Uterus (tissue), 4 donors: ENCODE measurements around the gene CLEC4A. TPM values are rescaled to one million over a fixed set of nuclear protein-coding genes. Genes with fewer than 3 reads are reported as not detected.

Experiments
- DNase-seq, 2 donors: peaks; one replicate each; pipeline ENCODE4 v3.0.0-alpha.2; 2019 to 2020
- H3K27ac ChIP-seq, 2 donors: fragments of 200-600 bp; sonication (generic); 1 replicate in 1 of 2; 2 replicates in 1 of 2; pipeline ENCODE4 v1.5.1; 2016 to 2018
- H3K27me3 ChIP-seq, 2 donors: fragments of 200-600 bp; sonication (generic); one replicate each; pipeline ENCODE4 v1.5.1; 2018 to 2019; ENCODE audit warnings: control low read depth in 1 of 2
- H3K36me3 ChIP-seq, 2 donors: fragments of 200-600 bp; sonication (generic); one replicate each; pipeline ENCODE4 v1.5.1; 2019; ENCODE audit warnings: control low read depth in 1 of 2
- H3K4me1 ChIP-seq, 2 donors: fragments of 200-600 bp; sonication (generic); one replicate each; pipeline ENCODE4 v1.5.1; 2018 to 2019; ENCODE audit warnings: control low read depth in 1 of 2
- H3K4me3 ChIP-seq, 2 donors: fragments of 200-600 bp; sonication (generic); 1 replicate in 1 of 2; 2 replicates in 1 of 2; pipeline ENCODE4 v1.5.1; 2018 to 2019; ENCODE audit warnings: mild to moderate bottlenecking in 1 of 2
- H3K9me3 ChIP-seq, 2 donors: fragments of 200-600 bp; sonication (generic); one replicate each; pipeline ENCODE4 v1.5.1; 2019; ENCODE audit warnings: control low read depth in 1 of 2
- CTCF ChIP-seq, 4 experiments: fragments of 200-600 bp in 2 of 4; fragments of 450-650 bp in 2 of 4; sonication (generic) in 2 of 4; IDR thresholded peaks; one replicate each; pipeline ENCODE4 v1.5.1; 2016 to 2019; ENCODE audit warnings: antibody characterized with exemption in 4 of 4, mild to moderate bottlenecking in 2 of 4, moderate library complexity in 1 of 4
- POLR2A ChIP-seq, 2 donors: fragments of 450-650 bp; IDR thresholded peaks; one replicate each; pipeline ENCODE4 v1.6.1; 2016; ENCODE audit warnings: antibody characterized with exemption in 2 of 2, mild to moderate bottlenecking in 1 of 2, moderate library complexity in 1 of 2
- intact Hi-C: fragments of 100-400 bp; cut with DNase I; formaldehyde crosslinking; loops from one replicate; pipeline ENCODE4 v1.15.1; 2023; ENCODE audit warnings: low total_unique reads
- total RNA-seq, 4 donors: library from RNA; depleted of rRNA in 3 of 4; stranded (reverse); fragments of >200 nt in 3 of 4; gene quantifications; one replicate each; pipeline versions ENCODE4 v1.1.0 to v1.2.4, GENCODE V29; 2014 to 2023
- donor health status: DM: yes; HTN: yes; CAD: no.

The CLEC4A gene
- total RNA-seq: 1 to 10 TPM in 1 of 4 donors, under 1 TPM in 1, not detected in 2; 0.97 to 2.3 TPM

- no peak for TF ChIP-seq POLR2A (IDR thresholded peaks at IDR 0.05)
- no peak for TF ChIP-seq CTCF (IDR thresholded peaks at IDR 0.05)
- H3K36me3 ChIP-seq: no peaks in the 10 kb centered on the region
- H3K27ac ChIP-seq: no peak within 1 kb of the TSS
- no peaks in the 10 kb centered on the region for H3K9me3 ChIP-seq
- DNase-seq: no peak
- intact Hi-C loops: no loop called here
- H3K27me3 ChIP-seq: no peaks in the 10 kb centered on the region
- no peak within 1 kb of the TSS for H3K4me3 ChIP-seq
- H3K4me1 ChIP-seq: no peaks in the 10 kb centered on the region
These were observed at the start of gene CLEC4A for GRCh38 chr12:8123124-8123912. Gene CLEC4A (plus strand): TSS chr12:8123617. CDS start chr12:8123879, 262 bp downstream.

- intact Hi-C loops: no loop called here
- Histone ChIP-seq H3K27ac (no peak overlapping the region), H3K4me3 (no peak overlapping the region), H3K36me3 (no peaks in the 10 kb centered on the region), H3K9me3 (no peaks in the 10 kb centered on the region), H3K27me3 (no peaks in the 10 kb centered on the region), H3K4me1 (no peaks in the 10 kb centered on the region)
- no peak for DNase-seq
- TF ChIP-seq POLR2A (IDR thresholded peaks at IDR 0.05) (no peak), CTCF (IDR thresholded peaks at IDR 0.05) (no peak)
These were observed 47.5 kb upstream of the CLEC4A start for GRCh38 chr12:8075935-8076334.

- TF ChIP-seq POLR2A (IDR thresholded peaks at IDR 0.05) (no peak), CTCF (IDR thresholded peaks at IDR 0.05) (no peak)
- Histone ChIP-seq H3K4me3 (no peak overlapping the region), H3K27me3 (no peaks in the 10 kb centered on the region), H3K36me3 (no peaks in the 10 kb centered on the region), H3K27ac (no peak overlapping the region), H3K4me1 (no peaks in the 10 kb centered on the region), H3K9me3 (no peaks in the 10 kb centered on the region)
- intact Hi-C loops: no loop called here
- DNase-seq: no peak
These were observed 47.1 kb upstream of the CLEC4A start for GRCh38 chr12:8076366-8076765.

GRCh38 chr12:8077207-8077606, 46.2 kb upstream of the CLEC4A start:
- no peaks in the 10 kb centered on the region for H3K4me1 ChIP-seq
- intact Hi-C loops: no loop called here
- no peaks in the 10 kb centered on the region for H3K9me3 ChIP-seq

More at GRCh38 chr12:8077207-8077606, 46.2 kb upstream of the CLEC4A start:
- Histone ChIP-seq H3K4me3 (no peak overlapping the region), H3K27ac (no peak overlapping the region), H3K36me3 (no peaks in the 10 kb centered on the region), H3K27me3 (no peaks in the 10 kb centered on the region)
- TF ChIP-seq POLR2A (IDR thresholded peaks at IDR 0.05) (no peak), CTCF (IDR thresholded peaks at IDR 0.05) (no peak)
- DNase-seq: no peak
